H1 (cell line): ENCODE results near the gene SCN8A. TPM values are rescaled to one million over a fixed set of nuclear protein-coding genes. Genes with fewer than 3 reads are reported as not detected.

Experiments used
- SRF ChIP-seq: IDR thresholded peaks from 2 replicates; pipeline ENCODE4 v1.6.1; 2011; ENCODE audit warnings: mild to moderate bottlenecking, low read depth, low read length, moderate library complexity
- polyA plus RNA-seq, 7 experiments: library from polyadenylated mRNA; depleted of rRNA in 3 of 7; stranded (reverse) in 5 of 7; unstranded in 2 of 7; fragments of >200 nt in 5 of 7; fragments of 200-250 nt in 2 of 7; gene quantifications; 1 replicate in 5 of 7; 2 replicates in 1 of 7; 4 replicates in 1 of 7; pipeline versions ENCODE4 v1.2.1 to v1.2.3, GENCODE V29; 2011 to 2013; ENCODE audit warnings: missing spikeins in 2 of 7, mixed read lengths in 2 of 7
- total RNA-seq: library from RNA; stranded (reverse); fragmentation: NEBNext Ultra II Directional; extraction: Animal tissue kit (Norgen Biotek cat#: 25700); gene quantifications from 2 replicates; pipeline ENCODE4 v1.2.1, GENCODE V29; 2021

SCN8A gene
- total and polyA plus RNA-seq, 2 of the 8 experiments (the other 6 are each of a cell fraction or from before 2014, with no cell fraction given): 6.3 to 10.7 TPM

DNA sequence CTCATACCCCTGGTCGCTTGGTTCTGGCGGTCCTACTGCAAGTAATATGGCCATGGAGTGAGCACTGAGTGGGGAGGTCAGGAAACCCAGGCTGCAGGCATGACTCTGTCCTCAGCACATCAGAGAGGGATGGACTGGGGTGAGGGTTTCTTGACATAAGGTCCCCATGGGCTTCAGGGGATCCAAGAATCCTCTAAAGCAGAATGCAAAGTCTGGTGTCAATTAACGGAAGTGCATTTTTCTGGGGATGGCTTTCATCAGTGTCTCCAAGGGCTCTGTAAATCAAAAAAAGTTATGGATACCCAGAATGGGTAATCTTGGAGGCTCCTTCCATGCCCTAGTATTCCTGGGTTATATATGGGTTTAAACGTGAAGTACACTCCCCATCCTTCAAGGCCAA is 253.8 kb downstream of the SCN8A start (continued):
- TF ChIP-seq SRF: no peak
